Body of pancreas (tissue), 4 donors: ENCODE results near the gene FBRSL1.

Experiments
- POLR2A ChIP-seq, 3 donors: fragments of 450-650 bp; IDR thresholded peaks; one replicate each; pipeline ENCODE4 v1.6.1; 2016; ENCODE audit warnings: antibody characterized with exemption in 3 of 3, mild to moderate bottlenecking in 2 of 3
- TF ChIP-seq, protein P1 (sequence below), 7 experiments: fragments of 450-650 bp in 4 of 7; fragments of 200-600 bp in 3 of 7; sonication (generic) in 3 of 7; IDR thresholded peaks; one replicate each; pipeline ENCODE4 v1.5.1; 2016 to 2019; ENCODE audit warnings: antibody characterized with exemption in 7 of 7

DNA sequence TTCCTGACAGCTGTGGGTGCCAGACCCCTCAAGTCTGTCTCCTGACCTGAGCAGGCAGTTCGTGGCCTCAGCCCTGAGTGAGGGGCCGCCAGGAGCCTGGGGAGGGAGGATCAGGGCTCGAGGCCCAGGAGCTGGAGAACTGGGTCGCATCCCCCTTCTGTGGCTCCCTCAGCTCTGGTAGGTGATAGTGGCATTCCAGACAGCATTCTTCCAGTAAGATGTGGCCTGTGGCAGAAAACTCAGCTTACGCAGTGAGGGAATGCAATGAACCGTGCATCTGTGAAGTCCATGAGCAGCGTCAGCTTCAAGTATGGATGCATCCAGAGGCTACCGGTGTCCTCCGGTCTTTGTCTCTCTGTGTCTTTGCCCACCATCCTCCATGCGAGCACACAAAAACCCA, 28.4 kb upstream of the FBRSL1 start:
- TF ChIP-seq, protein P1, sequence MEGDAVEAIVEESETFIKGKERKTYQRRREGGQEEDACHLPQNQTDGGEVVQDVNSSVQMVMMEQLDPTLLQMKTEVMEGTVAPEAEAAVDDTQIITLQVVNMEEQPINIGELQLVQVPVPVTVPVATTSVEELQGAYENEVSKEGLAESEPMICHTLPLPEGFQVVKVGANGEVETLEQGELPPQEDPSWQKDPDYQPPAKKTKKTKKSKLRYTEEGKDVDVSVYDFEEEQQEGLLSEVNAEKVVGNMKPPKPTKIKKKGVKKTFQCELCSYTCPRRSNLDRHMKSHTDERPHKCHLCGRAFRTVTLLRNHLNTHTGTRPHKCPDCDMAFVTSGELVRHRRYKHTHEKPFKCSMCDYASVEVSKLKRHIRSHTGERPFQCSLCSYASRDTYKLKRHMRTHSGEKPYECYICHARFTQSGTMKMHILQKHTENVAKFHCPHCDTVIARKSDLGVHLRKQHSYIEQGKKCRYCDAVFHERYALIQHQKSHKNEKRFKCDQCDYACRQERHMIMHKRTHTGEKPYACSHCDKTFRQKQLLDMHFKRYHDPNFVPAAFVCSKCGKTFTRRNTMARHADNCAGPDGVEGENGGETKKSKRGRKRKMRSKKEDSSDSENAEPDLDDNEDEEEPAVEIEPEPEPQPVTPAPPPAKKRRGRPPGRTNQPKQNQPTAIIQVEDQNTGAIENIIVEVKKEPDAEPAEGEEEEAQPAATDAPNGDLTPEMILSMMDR (IDR thresholded peaks at IDR 0.05): no peak
- TF ChIP-seq POLR2A (IDR thresholded peaks at IDR 0.05): no peak
